Tibial nerve (tissue), 4 donors: Measurements from ENCODE around the gene ABCG2.

Experiments
- EP300 ChIP-seq, 2 donors: sonication (generic); formaldehyde crosslinking; IDR thresholded peaks; one replicate each; pipeline ENCODE4 v1.6.1; 2017; ENCODE audit warnings: antibody characterized with exemption in 2 of 2, mild to moderate bottlenecking in 1 of 2
- POLR2A ChIP-seq, 2 donors: fragments of 450-650 bp; IDR thresholded peaks; one replicate each; pipeline ENCODE4 v1.6.1; 2017; ENCODE audit warnings: antibody characterized with exemption in 2 of 2, mild to moderate bottlenecking in 2 of 2, moderate library complexity in 2 of 2
- TF ChIP-seq, protein P1 (sequence below), 5 experiments: fragments of 200-600 bp in 3 of 5; fragments of 450-650 bp in 2 of 5; sonication (generic) in 3 of 5; IDR thresholded peaks; one replicate each; pipeline ENCODE4 v1.5.1; 2016 to 2019; ENCODE audit warnings: antibody characterized with exemption in 5 of 5, mild to moderate bottlenecking in 3 of 5, moderate library complexity in 2 of 5

- TF ChIP-seq, protein P1, sequence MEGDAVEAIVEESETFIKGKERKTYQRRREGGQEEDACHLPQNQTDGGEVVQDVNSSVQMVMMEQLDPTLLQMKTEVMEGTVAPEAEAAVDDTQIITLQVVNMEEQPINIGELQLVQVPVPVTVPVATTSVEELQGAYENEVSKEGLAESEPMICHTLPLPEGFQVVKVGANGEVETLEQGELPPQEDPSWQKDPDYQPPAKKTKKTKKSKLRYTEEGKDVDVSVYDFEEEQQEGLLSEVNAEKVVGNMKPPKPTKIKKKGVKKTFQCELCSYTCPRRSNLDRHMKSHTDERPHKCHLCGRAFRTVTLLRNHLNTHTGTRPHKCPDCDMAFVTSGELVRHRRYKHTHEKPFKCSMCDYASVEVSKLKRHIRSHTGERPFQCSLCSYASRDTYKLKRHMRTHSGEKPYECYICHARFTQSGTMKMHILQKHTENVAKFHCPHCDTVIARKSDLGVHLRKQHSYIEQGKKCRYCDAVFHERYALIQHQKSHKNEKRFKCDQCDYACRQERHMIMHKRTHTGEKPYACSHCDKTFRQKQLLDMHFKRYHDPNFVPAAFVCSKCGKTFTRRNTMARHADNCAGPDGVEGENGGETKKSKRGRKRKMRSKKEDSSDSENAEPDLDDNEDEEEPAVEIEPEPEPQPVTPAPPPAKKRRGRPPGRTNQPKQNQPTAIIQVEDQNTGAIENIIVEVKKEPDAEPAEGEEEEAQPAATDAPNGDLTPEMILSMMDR (IDR thresholded peaks at IDR 0.05): no peak
- no peak for TF ChIP-seq POLR2A (IDR thresholded peaks at IDR 0.05)
- TF ChIP-seq EP300 (IDR thresholded peaks at IDR 0.05): no peak
Measured at GRCh38 chr4:88159229-88159725, 838 bp upstream of the ABCG2 start.
